ENCODE measurements around the gene RGS9. TPM values are rescaled to one million over a fixed set of nuclear protein-coding genes. Genes with fewer than 3 reads are reported as not detected.

RGS9 gene
- total RNA-seq, 1 donor from 2014 or later, result 8.5 TPM

- DNase-seq (ENCODE audit: low spot score), result no peak
- no peak for TF ChIP-seq CTCF (IDR thresholded peaks at IDR 0.05; ENCODE audit: unreplicated experiment)
- Mint-ChIP-seq H3K4me1 (ENCODE audit: unreplicated experiment) (peaks cover 26% of the 10 kb centered on the region), H3K4me3 (ENCODE audit: unreplicated experiment) (no peak overlapping the region), H3K27ac (ENCODE audit: unreplicated experiment) (no peak overlapping the region), H3K36me3 (ENCODE audit: low read depth, unreplicated experiment) (peaks cover 11% of the 10 kb centered on the region), H3K27me3 (ENCODE audit: unreplicated experiment) (peaks cover 15% of the 10 kb centered on the region), H3K9me3 (ENCODE audit: unreplicated experiment) (no peaks in the 10 kb centered on the region)
Measured at GRCh38 chr17:65156185-65156834, 19.1 kb downstream of the RGS9 start.

DNA sequence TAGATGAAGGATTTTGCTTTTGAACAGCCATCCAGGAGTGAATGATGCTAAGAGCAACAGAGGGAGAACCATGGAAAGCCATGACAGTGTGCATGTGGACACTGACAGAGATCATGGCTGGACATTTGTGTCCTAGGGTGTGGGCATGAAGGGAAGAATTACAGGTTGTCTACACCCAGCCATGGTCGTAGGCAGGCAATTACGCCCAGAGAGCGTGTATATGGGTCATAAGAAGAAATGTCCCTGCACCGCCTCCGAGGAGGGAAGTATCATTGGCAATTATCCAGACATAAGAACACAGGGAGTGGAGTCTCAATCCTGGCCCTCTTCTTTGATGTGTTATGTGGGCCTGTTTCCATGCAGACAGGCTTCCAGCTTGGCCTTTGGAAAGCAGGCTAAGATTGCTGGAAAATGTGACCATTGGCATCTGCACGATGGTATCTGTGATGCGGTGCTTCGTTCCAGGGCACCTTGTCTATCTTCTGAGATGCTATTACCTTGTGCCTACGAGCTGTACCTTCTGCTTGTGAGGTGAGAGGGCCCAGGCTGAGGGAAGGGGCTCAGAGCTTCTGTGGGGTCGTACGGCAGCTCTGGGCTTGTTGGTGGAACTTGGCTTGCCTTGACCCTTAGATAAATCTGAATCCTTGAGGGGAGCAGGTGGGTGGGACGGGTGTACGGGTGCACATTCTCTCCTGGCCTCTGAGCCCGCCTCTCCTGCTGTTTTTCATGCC is 19.8 kb downstream of the RGS9 start:
- Mint-ChIP-seq H3K4me1 (ENCODE audit: unreplicated experiment) (peaks cover 26% of the 10 kb centered on the region), H3K27ac (ENCODE audit: unreplicated experiment) (no peak overlapping the region), H3K9me3 (ENCODE audit: unreplicated experiment) (no peaks in the 10 kb centered on the region), H3K36me3 (ENCODE audit: low read depth, unreplicated experiment) (peaks cover 6% of the 10 kb centered on the region), H3K4me3 (ENCODE audit: unreplicated experiment) (no peak overlapping the region), H3K27me3 (ENCODE audit: unreplicated experiment) (peaks cover 15% of the 10 kb centered on the region)
- TF ChIP-seq CTCF (IDR thresholded peaks at IDR 0.05; ENCODE audit: unreplicated experiment), result no peak
- no peak for DNase-seq (ENCODE audit: low spot score)

DNA sequence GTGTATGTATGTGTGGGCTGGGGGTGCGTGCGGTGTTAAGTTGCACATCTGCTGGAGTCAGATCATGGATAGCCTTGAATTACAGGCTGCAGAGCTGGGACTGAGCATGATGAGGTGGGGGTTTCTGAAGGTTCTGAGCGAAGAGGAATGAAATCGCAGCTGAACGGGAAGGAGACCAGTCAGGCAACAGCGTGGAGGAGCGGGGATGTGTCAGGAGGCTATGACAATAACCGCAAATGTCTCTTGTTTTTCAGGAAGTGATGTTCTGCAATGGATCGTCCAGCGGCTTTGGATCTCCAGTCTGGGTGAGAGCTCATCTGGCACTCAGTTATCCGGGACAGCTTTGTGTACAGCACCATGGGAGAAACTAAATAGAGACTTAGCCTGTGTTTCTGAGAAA is 20.9 kb downstream of the RGS9 start:
- H3K27me3 Mint-ChIP-seq (ENCODE audit: unreplicated experiment), result peaks cover 11% of the 10 kb centered on the region
- no peak overlapping the region for H3K27ac Mint-ChIP-seq (ENCODE audit: unreplicated experiment)
- TF ChIP-seq CTCF (IDR thresholded peaks at IDR 0.05; ENCODE audit: unreplicated experiment), result no peak
- peaks cover 5% of the 10 kb centered on the region for H3K36me3 Mint-ChIP-seq (ENCODE audit: low read depth, unreplicated experiment)
- H3K9me3 Mint-ChIP-seq (ENCODE audit: unreplicated experiment), result no peaks in the 10 kb centered on the region
- H3K4me1 Mint-ChIP-seq (ENCODE audit: unreplicated experiment), result peaks cover 26% of the 10 kb centered on the region
- H3K4me3 Mint-ChIP-seq (ENCODE audit: unreplicated experiment), result no peak overlapping the region
- no peak for DNase-seq (ENCODE audit: low spot score)

GRCh38 chr17:65158622-65159021 is 21.5 kb downstream of the RGS9 start:
- Mint-ChIP-seq H3K36me3 (ENCODE audit: low read depth, unreplicated experiment) (peaks cover 5% of the 10 kb centered on the region), H3K27me3 (ENCODE audit: unreplicated experiment) (peaks cover 15% of the 10 kb centered on the region), H3K9me3 (ENCODE audit: unreplicated experiment) (no peaks in the 10 kb centered on the region), H3K4me1 (ENCODE audit: unreplicated experiment) (peaks cover 28% of the 10 kb centered on the region), H3K27ac (ENCODE audit: unreplicated experiment) (no peak overlapping the region), H3K4me3 (ENCODE audit: unreplicated experiment) (no peak overlapping the region)
- TF ChIP-seq CTCF (IDR thresholded peaks at IDR 0.05; ENCODE audit: unreplicated experiment), result no peak
- no peak for DNase-seq (ENCODE audit: low spot score)

- no peak overlapping the region for H3K27ac Mint-ChIP-seq (ENCODE audit: unreplicated experiment)
- peaks cover 14% of the 10 kb centered on the region for H3K4me1 Mint-ChIP-seq (ENCODE audit: unreplicated experiment)
- H3K27me3 Mint-ChIP-seq (ENCODE audit: unreplicated experiment), result peaks cover 15% of the 10 kb centered on the region
- no peaks in the 10 kb centered on the region for H3K9me3 Mint-ChIP-seq (ENCODE audit: unreplicated experiment)
- no peak for DNase-seq (ENCODE audit: low spot score)
- H3K36me3 Mint-ChIP-seq (ENCODE audit: low read depth, unreplicated experiment), result peaks cover 12% of the 10 kb centered on the region
- no peak overlapping the region for H3K4me3 Mint-ChIP-seq (ENCODE audit: unreplicated experiment)
- no peak for TF ChIP-seq CTCF (IDR thresholded peaks at IDR 0.05; ENCODE audit: unreplicated experiment)
Measured at GRCh38 chr17:65160516-65160915, 23.3 kb downstream of the RGS9 start.

All from endothelial cell (in vitro differentiated cells).